ENCODE data around the gene TRPM1. TPM values are rescaled to one million over a fixed set of nuclear protein-coding genes. Genes with fewer than 3 reads are reported as not detected.

The TRPM1 gene
- total RNA-seq, 2 donors from 2014 or later: not detected

GRCh38 chr15:30963681-30964080 is 137.8 kb downstream of the TRPM1 start:
- Mint-ChIP-seq H3K27ac (no peak overlapping the region), H3K4me1 (no peaks in the 10 kb centered on the region), H3K4me3 (no peak overlapping the region), H3K9me3 (no peaks in the 10 kb centered on the region), H3K36me3 (ENCODE audit: low read depth) (peaks cover 20% of the 10 kb centered on the region), H3K27me3 (ENCODE audit: insufficient read depth) (no peaks in the 10 kb centered on the region)
- Histone ChIP-seq H3K4me3 (ENCODE audit: low read length) (no peak overlapping the region), H3K27ac (ENCODE audit: low read depth, low read length) (no peak overlapping the region), H3K9me3 (ENCODE audit: control insufficient read depth, low read length) (no peaks in the 10 kb centered on the region), H3K36me3 (ENCODE audit: control insufficient read depth, insufficient read depth, low read length) (peaks cover 29% of the 10 kb centered on the region), H3K4me1 (ENCODE audit: control insufficient read depth, insufficient read depth, low read length) (no peaks in the 10 kb centered on the region), H3K9ac (ENCODE audit: extremely low read depth, low read length, poor library complexity, severe bottlenecking) (no peak overlapping the region), H3K27me3 (ENCODE audit: control insufficient read depth, insufficient read depth, low read length, poor library complexity, severe bottlenecking) (no peaks in the 10 kb centered on the region)
- DNase-seq: no peak
- no peak for TF ChIP-seq CTCF (conservative IDR thresholded peaks at IDR 0.05)
- 95% methylated on average over 2 of the region's 3 CpGs; no CpG with 5 or more reads in 1 of the 2 experiments for WGBS, 2 experiments (ENCODE audit: insufficient coverage in 1 of 2, insufficient read length in 1 of 2)

DNA sequence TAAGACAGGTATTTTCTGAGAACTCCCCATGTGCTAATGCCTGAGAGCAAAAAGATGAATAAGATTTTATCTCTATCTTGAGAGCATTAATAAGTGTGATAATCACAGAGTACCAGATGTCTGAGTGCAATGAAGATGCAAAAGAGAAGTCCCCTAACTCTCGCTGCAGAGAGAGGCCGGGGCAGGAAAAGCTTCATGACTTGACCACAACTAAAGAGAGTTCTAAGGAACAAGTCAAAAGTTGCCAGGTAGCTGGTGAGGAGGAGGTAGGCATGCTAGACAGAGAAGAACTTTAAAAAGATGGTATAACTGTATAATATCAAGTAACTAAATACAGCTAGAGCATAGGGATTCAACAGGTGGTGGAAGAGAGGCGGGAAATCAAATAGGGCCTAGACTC is 138.9 kb downstream of the TRPM1 start:
- peaks cover 25% of the 10 kb centered on the region for H3K36me3 Mint-ChIP-seq (ENCODE audit: low read depth)
- H3K27ac Mint-ChIP-seq: no peak overlapping the region
- no peaks in the 10 kb centered on the region for H3K4me1 ChIP-seq (ENCODE audit: control insufficient read depth, insufficient read depth, low read length)
- H3K27ac ChIP-seq (ENCODE audit: low read depth, low read length): no peak overlapping the region
- no peak for TF ChIP-seq CTCF (conservative IDR thresholded peaks at IDR 0.05)
- no peaks in the 10 kb centered on the region for H3K27me3 Mint-ChIP-seq (ENCODE audit: insufficient read depth)
- H3K9ac ChIP-seq (ENCODE audit: extremely low read depth, low read length, poor library complexity, severe bottlenecking): no peak overlapping the region
- 100% methylated on average over 2 to 3 of the region's 3 CpGs for WGBS, 2 experiments (ENCODE audit: insufficient coverage in 1 of 2, insufficient read length in 1 of 2)
- H3K36me3 ChIP-seq (ENCODE audit: control insufficient read depth, insufficient read depth, low read length): peaks cover 39% of the 10 kb centered on the region
- no peak overlapping the region for H3K4me3 ChIP-seq (ENCODE audit: low read length)
- H3K4me1 Mint-ChIP-seq: no peaks in the 10 kb centered on the region
- H3K27me3 ChIP-seq (ENCODE audit: control insufficient read depth, insufficient read depth, low read length, poor library complexity, severe bottlenecking): no peaks in the 10 kb centered on the region
- no peaks in the 10 kb centered on the region for H3K9me3 Mint-ChIP-seq
- no peaks in the 10 kb centered on the region for H3K9me3 ChIP-seq (ENCODE audit: control insufficient read depth, low read length)
- no peak for DNase-seq
- H3K4me3 Mint-ChIP-seq: no peak overlapping the region

- Mint-ChIP-seq H3K36me3 (ENCODE audit: low read depth) (peaks cover 31% of the 10 kb centered on the region), H3K27ac (no peak overlapping the region), H3K9me3 (no peaks in the 10 kb centered on the region), H3K4me3 (no peak overlapping the region), H3K4me1 (no peaks in the 10 kb centered on the region), H3K27me3 (ENCODE audit: insufficient read depth) (no peaks in the 10 kb centered on the region)
- H3K27ac ChIP-seq (ENCODE audit: low read depth, low read length): no peak overlapping the region
- H3K4me1 ChIP-seq (ENCODE audit: control insufficient read depth, insufficient read depth, low read length): no peaks in the 10 kb centered on the region
- H3K9me3 ChIP-seq (ENCODE audit: control insufficient read depth, low read length): no peaks in the 10 kb centered on the region
- no peak overlapping the region for H3K9ac ChIP-seq (ENCODE audit: extremely low read depth, low read length, poor library complexity, severe bottlenecking)
- no peaks in the 10 kb centered on the region for H3K27me3 ChIP-seq (ENCODE audit: control insufficient read depth, insufficient read depth, low read length, poor library complexity, severe bottlenecking)
- no peak for TF ChIP-seq CTCF (conservative IDR thresholded peaks at IDR 0.05)
- H3K4me3 ChIP-seq (ENCODE audit: low read length): no peak overlapping the region
- peaks cover 45% of the 10 kb centered on the region for H3K36me3 ChIP-seq (ENCODE audit: control insufficient read depth, insufficient read depth, low read length)
- DNase-seq: no peak
These were observed 139.4 kb downstream of the TRPM1 start for GRCh38 chr15:30962079-30962478.

Measured in endodermal cell (in vitro differentiated cells).